Measurements from ENCODE around the gene KRTAP5-10.
"Not testable (repeated sequence)": the region's sequence is repeated elsewhere in the genome, so short reads cannot be mapped to it uniquely, and the experiment has no call there.

KRTAP5-10 gene

GRCh38 chr11:71542879-71543777 lies 22.2 kb upstream of the KRTAP5-10 start:
- no peak for DNase-seq (ENCODE audit: low spot score)

- DNase-seq (ENCODE audit: low spot score) = no peak
Observed at GRCh38 chr11:71543866-71544265, 21.5 kb upstream of the KRTAP5-10 start.

GRCh38 chr11:71544525-71545214 lies 20.7 kb upstream of the KRTAP5-10 start:
- DNase-seq (ENCODE audit: low spot score) = no peak

GRCh38 chr11:71545405-71545966 lies 19.9 kb upstream of the KRTAP5-10 start:
- no peak for DNase-seq (ENCODE audit: low spot score)

- no peak for DNase-seq (ENCODE audit: low spot score)
Observed at GRCh38 chr11:71548120-71548519, 17.2 kb upstream of the KRTAP5-10 start, which contains the start of gene KRTAP5-9. Gene KRTAP5-9 (plus strand): TSS chr11:71548420. CDS start chr11:71548658, 238 bp downstream.

GRCh38 chr11:71548716-71549151 lies 16.6 kb upstream of the KRTAP5-10 start:
- DNase-seq (ENCODE audit: low spot score) = no peak

GRCh38 chr11:71551711-71552110 lies 13.7 kb upstream of the KRTAP5-10 start:
- DNase-seq (ENCODE audit: low spot score) = no peak

- no peak for DNase-seq (ENCODE audit: low spot score)
Observed at GRCh38 chr11:71554996-71555395, 10.4 kb upstream of the KRTAP5-10 start.

- no peak for DNase-seq (ENCODE audit: low spot score)
Observed at GRCh38 chr11:71555508-71555907, 9.9 kb upstream of the KRTAP5-10 start.

- DNase-seq (ENCODE audit: low spot score) = no peak
Observed at GRCh38 chr11:71556018-71556417, 9.3 kb upstream of the KRTAP5-10 start.

GRCh38 chr11:71557257-71557656 lies 8.1 kb upstream of the KRTAP5-10 start:
- DNase-seq (ENCODE audit: low spot score) = no peak

GRCh38 chr11:71558996-71559395 lies 6.4 kb upstream of the KRTAP5-10 start:
- DNase-seq (ENCODE audit: low spot score) = no peak

- DNase-seq (ENCODE audit: low spot score) = no peak
Observed at GRCh38 chr11:71562120-71562519, 3.2 kb upstream of the KRTAP5-10 start.

GRCh38 chr11:71563406-71563805 lies 2.0 kb upstream of the KRTAP5-10 start:
- peak; percentile 79 for DNase-seq (ENCODE audit: low spot score)

- DNase-seq (ENCODE audit: low spot score) = no peak
Observed at GRCh38 chr11:71564430-71564829, 933 bp upstream of the KRTAP5-10 start.

GRCh38 chr11:71566081-71566620 lies 788 bp downstream of the KRTAP5-10 start:
- no peak for DNase-seq (ENCODE audit: low spot score)

GRCh38 chr11:71566626-71567599 lies 1.6 kb downstream of the KRTAP5-10 start:
- not testable (repeated sequence) for DNase-seq (ENCODE audit: low spot score)

GRCh38 chr11:71567633-71568032 lies 2.3 kb downstream of the KRTAP5-10 start:
- not testable (repeated sequence) for DNase-seq (ENCODE audit: low spot score)

- no peak for DNase-seq (ENCODE audit: low spot score)
Observed at GRCh38 chr11:71568704-71569349, 3.5 kb downstream of the KRTAP5-10 start.

GRCh38 chr11:71571101-71571850 lies 5.9 kb downstream of the KRTAP5-10 start:
- not testable (repeated sequence) for DNase-seq (ENCODE audit: low spot score)
